CD8-positive, alpha-beta memory T cell (primary cell): ENCODE measurements around the gene CD300LB. TPM values are rescaled to one million over a fixed set of nuclear protein-coding genes. Genes with fewer than 3 reads are reported as not detected.
"Not testable (repeated sequence)": the region's sequence is repeated elsewhere in the genome, so short reads cannot be mapped to it uniquely, and the experiment has no call there.

Source experiments
- CTCF ChIA-PET: fragments of 350-600 bp; sonication (Branson Sonifier 250); formaldehyde crosslinking; loops from one replicate; lab custom pipeline; 2021; ENCODE audit warnings: antibody characterized with exemption; lab: Charles Lee
- POLR2A ChIA-PET: fragments of 350-600 bp; sonication (Branson Sonifier 250); formaldehyde crosslinking; loops from one replicate; lab custom pipeline; 2021; ENCODE audit warnings: antibody characterized with exemption; lab: Charles Lee
- DNase-seq, 5 donors: peaks; one replicate each; pipeline versions ENCODE4 v3.0.0 to v3.0.0-alpha.2; 2020 to 2022; ENCODE audit warnings: mixed read lengths in 1 of 5
- H3K27ac ChIP-seq: one replicate; pipeline ENCODE4 v1.7.0; 2013; ENCODE audit warnings: low read depth, mild to moderate bottlenecking, low read length, moderate library complexity
- H3K27me3 ChIP-seq: 2 replicates; pipeline ENCODE4 v1.7.0; 2013; ENCODE audit warnings: low read length, mild to moderate bottlenecking; ENCODE audit not compliant: insufficient read depth, poor library complexity, severe bottlenecking
- H3K36me3 ChIP-seq: 2 replicates; pipeline ENCODE4 v1.7.0; 2013; ENCODE audit warnings: mild to moderate bottlenecking, low read length, moderate library complexity; ENCODE audit not compliant: insufficient read depth
- H3K4me1 ChIP-seq: 2 replicates; pipeline ENCODE4 v1.7.0; 2013; ENCODE audit warnings: mild to moderate bottlenecking, low read length, moderate library complexity; ENCODE audit not compliant: insufficient read depth
- H3K4me3 ChIP-seq: 2 replicates; pipeline ENCODE4 v1.7.0; 2013; ENCODE audit warnings: mild to moderate bottlenecking, low read length
- H3K9me3 ChIP-seq: 2 replicates; pipeline ENCODE4 v1.7.0; 2013; ENCODE audit warnings: mild to moderate bottlenecking, low read length
- H3K27ac Mint-ChIP-seq, 8 donors: one replicate each; pipeline ENCODE4 v1.8.0; 2020 to 2021; ENCODE audit warnings: mixed read lengths in 8 of 8, mild to moderate bottlenecking in 6 of 8, inconsistent platforms in 3 of 8, moderate library complexity in 3 of 8
- H3K27me3 Mint-ChIP-seq, 2 donors: one replicate each; pipeline ENCODE4 v1.8.0; 2020 to 2021; ENCODE audit warnings: mixed read lengths in 2 of 2, mild to moderate bottlenecking in 1 of 2, moderate library complexity in 1 of 2
- H3K36me3 Mint-ChIP-seq, 3 donors: one replicate each; pipeline ENCODE4 v1.8.0; 2020 to 2021; ENCODE audit warnings: mixed read lengths in 3 of 3, inconsistent platforms in 1 of 3, mild to moderate bottlenecking in 1 of 3
- H3K4me1 Mint-ChIP-seq, 3 donors: one replicate each; pipeline ENCODE4 v1.8.0; 2020 to 2021; ENCODE audit warnings: mixed read lengths in 3 of 3, inconsistent platforms in 1 of 3, mild to moderate bottlenecking in 1 of 3
- H3K4me3 Mint-ChIP-seq, 7 donors: one replicate each; pipeline ENCODE4 v1.8.0; 2020 to 2021; ENCODE audit warnings: mixed read lengths in 7 of 7, mild to moderate bottlenecking in 6 of 7, moderate library complexity in 4 of 7, inconsistent platforms in 2 of 7
- H3K9me3 Mint-ChIP-seq, 5 donors: one replicate each; pipeline ENCODE4 v1.8.0; 2020 to 2022; ENCODE audit warnings: mixed read lengths in 5 of 5, mild to moderate bottlenecking in 3 of 5, moderate library complexity in 2 of 5, inconsistent platforms in 1 of 5
- polyA plus RNA-seq: library from polyadenylated mRNA; unstranded; fragments of 300-500 nt; fragmentation: Illumina TruSeq; gene quantifications from one replicate; pipeline ENCODE4 v1.2.3, GENCODE V29; 2021
- total RNA-seq, 2 experiments: library from RNA; stranded (reverse); gene quantifications; one replicate each; pipeline ENCODE4 v1.2.3, GENCODE V29; 2021

The CD300LB gene
- total RNA-seq (under 1 TPM in 1 of 2 experiments, not detected in 1; 0.11 TPM), polyA plus RNA-seq (not detected)

DNA sequence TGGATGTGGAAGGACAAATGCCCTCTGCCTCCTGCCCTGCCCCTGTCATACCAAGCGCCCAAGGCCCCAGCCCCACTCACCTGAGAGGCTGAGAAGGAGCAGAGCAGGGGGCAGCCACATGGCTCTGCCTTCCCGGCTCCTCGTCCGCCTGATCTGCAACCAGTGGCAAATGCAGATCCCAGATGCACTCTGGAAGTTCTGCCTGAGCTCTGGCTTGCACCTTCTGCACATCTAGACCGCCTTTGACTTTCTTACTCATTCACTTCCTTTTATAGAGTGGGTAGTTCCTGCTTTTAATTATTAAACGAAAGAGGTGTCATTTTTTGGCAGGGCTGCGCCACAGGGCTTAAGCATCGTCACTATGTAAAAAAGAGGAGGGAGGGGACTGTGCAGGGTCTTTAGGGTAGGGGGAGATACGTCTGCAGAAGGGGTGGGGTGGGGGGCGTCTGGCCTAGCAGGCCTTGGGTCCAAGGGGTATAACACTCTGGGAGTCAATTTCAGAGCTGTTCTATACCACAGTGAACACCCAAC lies at the start of gene CD300LB:
CD300LB (minus strand) TSS at position 245 of the 531 bp plus-strand sequence; CDS start at position 120, 125 bp downstream.
- no peaks in the 10 kb centered on the region for H3K4me1 ChIP-seq
- no peaks in the 10 kb centered on the region for H3K36me3 Mint-ChIP-seq
- no peaks in the 10 kb centered on the region for H3K9me3 ChIP-seq
- peak within 1 kb of the TSS in 1 of 8 donors; percentile 40 for H3K27ac Mint-ChIP-seq
- peaks cover 0 to 2% (median 0%) of the 10 kb centered on the region in 5 donors for H3K9me3 Mint-ChIP-seq
- H3K4me1 Mint-ChIP-seq, result peaks cover 3 to 5% (median 3%) of the 10 kb centered on the region in 3 donors
- CTCF ChIA-PET, result interaction anchor here (1.4 to 2.9 kb wide), 3 partner anchors 151 to 320 kb away, joined by 3 to 11 read pairs (median 10); partner anchors contain the start of gene GPR142
- no peak within 1 kb of the TSS for H3K4me3 ChIP-seq
- H3K27me3 Mint-ChIP-seq, result peaks cover 18 to 74% of the 10 kb centered on the region in 2 donors
- no peak for DNase-seq
- H3K36me3 ChIP-seq, result no peaks in the 10 kb centered on the region
- peaks cover 14% of the 10 kb centered on the region for H3K27me3 ChIP-seq
- H3K4me3 Mint-ChIP-seq, result peak within 1 kb of the TSS in 1 of 7 donors; percentile 83
- POLR2A ChIA-PET, result no interaction called here
- H3K27ac ChIP-seq, result no peak within 1 kb of the TSS

DNA sequence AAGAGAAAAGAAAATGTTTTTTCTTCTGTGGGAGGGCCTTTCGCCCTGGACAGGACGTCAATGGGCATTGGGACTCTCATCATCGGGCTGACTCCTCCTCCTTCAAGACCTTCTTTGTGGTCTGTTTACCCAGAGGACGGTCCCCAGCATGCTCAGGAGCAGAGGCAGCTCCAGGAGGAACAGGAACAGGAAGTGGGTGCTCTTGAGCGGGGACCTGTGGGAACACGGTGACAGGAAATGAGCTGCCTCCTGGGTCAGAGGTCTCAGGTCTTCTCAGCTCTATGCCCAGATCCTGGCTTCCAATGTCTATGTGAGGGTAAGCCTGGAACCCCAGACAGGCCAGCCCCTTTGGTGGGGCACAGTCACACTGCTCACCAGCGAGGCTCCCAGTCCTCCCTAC lies 48.6 kb upstream of the CD300LB start:
- H3K4me1 Mint-ChIP-seq, result peaks cover 9 to 14% (median 13%) of the 10 kb centered on the region in 3 donors
- no peak overlapping the region for H3K27ac ChIP-seq
- no peaks in the 10 kb centered on the region for H3K36me3 Mint-ChIP-seq
- H3K27me3 Mint-ChIP-seq, result peaks cover 9 to 32% of the 10 kb centered on the region in 2 donors
- no peak overlapping the region for H3K27ac Mint-ChIP-seq
- peak overlapping the region in 1 of 7 donors; percentile 13 for H3K4me3 Mint-ChIP-seq
- ChIA-PET POLR2A (no interaction called here), CTCF (no interaction called here)
- H3K9me3 Mint-ChIP-seq, result peaks cover 0 to 2% (median 0%) of the 10 kb centered on the region in 5 donors
- H3K27me3 ChIP-seq, result no peaks in the 10 kb centered on the region
- no peak overlapping the region for H3K4me3 ChIP-seq
- H3K36me3 ChIP-seq, result no peaks in the 10 kb centered on the region
- H3K9me3 ChIP-seq, result no peaks in the 10 kb centered on the region
- DNase-seq, result no peak
- H3K4me1 ChIP-seq, result peaks cover 7% of the 10 kb centered on the region

DNA sequence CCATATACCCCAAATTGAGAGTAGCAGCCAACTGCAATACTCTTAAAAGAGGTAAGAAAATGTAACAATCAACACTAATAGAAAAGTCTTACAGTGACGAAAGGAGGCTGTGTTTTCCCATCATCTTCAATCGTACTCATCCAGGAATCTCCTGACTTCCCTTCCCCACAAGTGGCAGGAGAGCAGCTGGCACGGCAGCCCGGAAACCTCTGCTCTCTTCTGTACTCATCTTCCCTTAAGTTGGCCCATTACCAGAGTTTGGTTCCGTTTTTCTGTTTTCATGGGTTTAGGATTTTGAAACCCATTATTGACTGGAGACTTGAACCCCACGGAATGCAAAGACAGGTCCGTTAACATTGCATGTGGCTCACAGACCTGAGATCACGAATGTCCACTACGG lies 47.7 kb upstream of the CD300LB start:
- Mint-ChIP-seq H3K27ac (no peak overlapping the region), H3K36me3 (no peaks in the 10 kb centered on the region), H3K4me3 (no peak overlapping the region), H3K9me3 (peaks cover 0 to 2% (median 0%) of the 10 kb centered on the region in 5 donors), H3K27me3 (peaks cover 7 to 26% of the 10 kb centered on the region in 2 donors), H3K4me1 (peaks cover 9 to 14% (median 13%) of the 10 kb centered on the region in 3 donors)
- Histone ChIP-seq H3K9me3 (no peaks in the 10 kb centered on the region), H3K4me3 (no peak overlapping the region), H3K36me3 (no peaks in the 10 kb centered on the region), H3K27ac (no peak overlapping the region), H3K4me1 (peaks cover 7% of the 10 kb centered on the region), H3K27me3 (no peaks in the 10 kb centered on the region)
- no peak for DNase-seq
- CTCF ChIA-PET, result no interaction called here
- POLR2A ChIA-PET, result no interaction called here

DNA sequence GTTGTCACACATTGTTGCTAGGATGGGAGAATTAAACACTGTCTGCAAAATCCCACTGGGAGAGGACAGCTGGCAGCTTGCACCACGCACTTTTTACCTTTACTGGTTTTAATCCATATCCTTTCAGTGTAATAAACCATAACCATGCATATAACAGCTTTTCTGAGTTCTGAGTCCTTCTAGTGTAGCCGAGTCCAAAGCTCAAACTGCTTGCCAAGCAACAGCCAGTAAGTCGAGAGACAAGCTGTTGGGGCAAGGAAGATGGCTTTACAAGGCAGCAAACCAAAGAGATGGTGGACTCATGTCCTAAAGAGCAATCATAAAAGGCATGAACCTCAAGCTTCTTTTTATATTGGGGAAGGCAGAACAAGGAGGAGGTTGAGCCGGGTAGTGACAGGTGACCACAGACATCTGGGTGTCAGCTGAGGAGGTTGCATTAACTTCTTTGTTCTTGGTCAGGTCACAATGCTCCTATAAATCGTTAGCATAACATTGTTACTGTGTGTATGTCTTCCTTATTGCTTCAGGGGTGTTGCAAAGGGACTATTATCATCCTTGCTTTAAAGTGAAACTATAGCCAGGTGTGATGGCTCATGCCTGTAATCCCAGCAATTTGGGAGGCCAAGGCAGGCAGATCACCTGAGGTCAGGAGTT lies 43.3 kb upstream of the CD300LB start:
- Mint-ChIP-seq H3K27ac (no peak overlapping the region), H3K36me3 (no peaks in the 10 kb centered on the region), H3K4me3 (no peak overlapping the region), H3K27me3 (peaks cover 11 to 37% of the 10 kb centered on the region in 2 donors), H3K4me1 (peaks cover 2 to 5% (median 5%) of the 10 kb centered on the region in 3 donors), H3K9me3 (peaks cover 0 to 2% (median 0%) of the 10 kb centered on the region in 5 donors)
- DNase-seq, result no peak
- Histone ChIP-seq H3K27me3 (no peaks in the 10 kb centered on the region), H3K4me3 (no peak overlapping the region), H3K36me3 (no peaks in the 10 kb centered on the region), H3K27ac (no peak overlapping the region), H3K9me3 (no peaks in the 10 kb centered on the region), H3K4me1 (peaks cover 2% of the 10 kb centered on the region)
- ChIA-PET POLR2A (no interaction called here), CTCF (interaction anchor here (0.8 kb wide), 2 partner anchors 8 to 13 kb away, joined by 3 read pairs; no protein-coding TSS in a partner anchor)

DNA sequence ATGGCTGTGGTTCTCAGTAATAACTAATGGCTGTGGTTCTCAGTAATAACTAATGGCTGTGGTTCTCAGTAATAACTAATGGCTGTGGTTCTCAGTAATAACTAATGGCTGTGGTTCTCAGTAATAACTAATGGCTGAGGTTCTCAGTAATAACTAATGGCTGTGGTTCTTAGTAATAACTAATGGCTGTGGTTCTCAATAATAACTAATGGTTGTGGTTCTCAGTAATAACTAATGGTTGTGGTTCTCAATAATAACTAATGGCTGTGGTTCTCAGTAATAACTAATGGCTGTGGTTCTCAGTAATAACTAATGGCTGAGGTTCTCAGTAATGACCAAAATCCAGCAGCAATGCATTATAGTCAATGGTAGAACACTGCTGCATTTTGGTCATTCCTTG lies 42.4 kb upstream of the CD300LB start:
- H3K27me3 Mint-ChIP-seq, result peaks cover 11 to 41% of the 10 kb centered on the region in 2 donors
- H3K36me3 ChIP-seq, H3K4me1 ChIP-seq, H3K9me3 Mint-ChIP-seq, H3K9me3 ChIP-seq, DNase-seq, H3K4me3 ChIP-seq, H3K27ac Mint-ChIP-seq, POLR2A ChIA-PET, H3K4me1 Mint-ChIP-seq, H3K27me3 ChIP-seq, H3K4me3 Mint-ChIP-seq, CTCF ChIA-PET, H3K27ac ChIP-seq, H3K36me3 Mint-ChIP-seq: not testable (repeated sequence)

DNA sequence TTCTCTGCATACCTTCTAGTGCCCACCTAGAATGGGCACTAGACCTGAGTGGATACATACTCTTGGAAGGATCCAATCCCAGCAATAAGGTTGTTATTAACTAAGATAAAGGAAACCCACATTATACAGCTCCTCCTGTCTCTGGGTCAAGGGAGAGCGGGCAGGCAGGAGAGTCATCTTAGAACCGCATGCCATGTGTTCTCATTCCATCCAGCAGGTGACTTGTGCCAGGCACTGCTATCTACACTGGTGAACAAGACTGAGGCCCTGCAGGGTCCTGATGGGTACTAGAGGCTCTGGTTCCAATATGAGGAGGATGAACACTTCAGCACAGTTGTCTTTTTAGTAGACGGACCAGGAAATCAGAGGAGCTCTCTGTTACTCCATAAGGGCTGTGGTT lies 41.9 kb upstream of the CD300LB start:
- Histone ChIP-seq H3K9me3 (no peaks in the 10 kb centered on the region), H3K27me3 (no peaks in the 10 kb centered on the region), H3K4me1 (no peaks in the 10 kb centered on the region), H3K27ac (no peak overlapping the region), H3K4me3 (no peak overlapping the region), H3K36me3 (no peaks in the 10 kb centered on the region)
- peak overlapping the region in 1 of 8 donors; percentile 29 for H3K27ac Mint-ChIP-seq
- ChIA-PET CTCF (no interaction called here), POLR2A (no interaction called here)
- DNase-seq, result no peak
- H3K4me1 Mint-ChIP-seq, result no peaks in the 10 kb centered on the region
- no peak overlapping the region for H3K4me3 Mint-ChIP-seq
- peaks cover 0 to 2% (median 0%) of the 10 kb centered on the region in 5 donors for H3K9me3 Mint-ChIP-seq
- peaks cover 13 to 46% of the 10 kb centered on the region in 2 donors for H3K27me3 Mint-ChIP-seq
- H3K36me3 Mint-ChIP-seq, result no peaks in the 10 kb centered on the region

DNA sequence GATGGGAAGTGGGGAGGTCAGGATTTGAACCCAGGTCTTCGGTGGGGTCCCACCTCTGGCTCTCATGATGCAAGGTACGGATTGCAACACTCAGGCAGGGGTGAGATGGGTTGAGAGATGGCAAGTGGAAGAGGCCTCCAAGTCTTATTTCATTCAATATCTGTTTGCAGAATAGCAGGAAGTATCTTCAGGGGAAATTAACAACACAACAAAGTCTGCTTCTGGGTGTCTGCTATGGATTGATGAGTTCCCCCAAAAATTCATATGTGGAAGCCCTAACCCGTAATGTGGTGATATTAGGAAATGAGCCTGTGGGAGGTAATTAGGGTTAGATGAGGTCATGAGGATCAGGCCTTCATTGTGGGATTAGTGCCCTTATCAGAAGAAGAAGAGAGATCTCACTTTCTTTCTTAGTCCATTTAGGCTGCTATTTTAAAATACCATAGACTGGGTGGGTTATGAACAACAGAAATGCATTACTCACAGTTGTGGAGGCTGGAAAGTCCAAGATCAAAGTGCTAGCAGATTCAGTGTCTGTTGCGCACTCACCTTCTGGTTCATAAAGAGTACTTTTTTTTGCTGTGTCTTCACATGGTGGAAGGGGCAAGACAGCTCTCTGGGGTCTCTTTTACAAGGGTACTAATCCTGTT lies 40.5 kb upstream of the CD300LB start:
- Histone ChIP-seq H3K4me1 (no peaks in the 10 kb centered on the region), H3K9me3 (no peaks in the 10 kb centered on the region), H3K36me3 (no peaks in the 10 kb centered on the region), H3K27ac (no peak overlapping the region), H3K4me3 (no peak overlapping the region), H3K27me3 (no peaks in the 10 kb centered on the region)
- no peak for DNase-seq
- Mint-ChIP-seq H3K27ac (peak overlapping the region in 1 of 8 donors; percentile 36), H3K36me3 (no peaks in the 10 kb centered on the region), H3K27me3 (peaks cover 17 to 47% of the 10 kb centered on the region in 2 donors), H3K9me3 (peaks cover 0 to 2% (median 0%) of the 10 kb centered on the region in 5 donors), H3K4me1 (no peaks in the 10 kb centered on the region), H3K4me3 (no peak overlapping the region)
- ChIA-PET CTCF (no interaction called here), POLR2A (no interaction called here)
